Amygdala (tissue), 56 donors: ENCODE data around the gene NES.
A peak's percentile ranks its signal among the peaks of the same experiment; 100 is the strongest.

ENCODE experiments used
- DNase-seq, 56 donors: peaks; one replicate each; lab custom pipeline; 2025; lab: John Stamatoyannopoulos, UW

Gene NES

GRCh38 chr1:156682166-156682890 lies 5.1 kb upstream of the NES start:
- no peak for DNase-seq

DNA sequence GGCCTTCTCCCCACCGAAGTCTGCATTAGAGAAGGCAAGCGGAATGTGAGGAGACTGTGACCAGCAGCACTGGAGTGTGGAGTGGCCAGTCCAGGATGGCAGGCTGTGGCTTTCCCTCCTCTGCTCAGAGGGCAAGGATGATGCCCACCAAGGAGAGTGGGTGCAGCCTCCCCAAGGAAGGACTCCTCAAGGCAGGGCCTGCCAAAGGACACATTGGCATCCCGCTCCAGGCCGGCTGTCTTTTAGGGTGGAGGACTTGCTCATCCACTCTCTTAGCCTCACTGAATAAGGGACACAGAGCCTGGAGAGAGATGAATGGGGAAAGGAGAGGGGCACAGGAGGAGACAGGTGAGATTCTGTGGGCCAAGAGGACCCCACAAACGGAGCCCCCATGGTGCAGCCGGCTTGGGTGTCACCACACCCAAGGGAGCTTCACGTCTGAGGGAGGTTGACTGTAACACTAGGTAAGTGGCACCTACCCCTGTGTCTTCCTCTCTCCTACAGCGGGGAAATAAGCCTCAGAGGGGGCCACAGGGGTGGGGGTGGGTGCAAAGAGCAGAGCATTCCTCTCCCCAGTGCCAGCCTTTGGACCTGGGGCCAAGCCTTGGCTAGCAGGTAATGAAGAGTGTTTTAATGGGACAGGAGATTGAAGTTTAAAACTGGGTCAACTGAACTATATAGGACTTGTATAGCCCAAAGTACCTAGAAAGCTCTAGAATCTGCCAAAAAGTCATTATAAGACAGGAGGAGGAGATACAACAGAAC lies 4.2 kb upstream of the NES start:
- DNase-seq, result no peak

DNA sequence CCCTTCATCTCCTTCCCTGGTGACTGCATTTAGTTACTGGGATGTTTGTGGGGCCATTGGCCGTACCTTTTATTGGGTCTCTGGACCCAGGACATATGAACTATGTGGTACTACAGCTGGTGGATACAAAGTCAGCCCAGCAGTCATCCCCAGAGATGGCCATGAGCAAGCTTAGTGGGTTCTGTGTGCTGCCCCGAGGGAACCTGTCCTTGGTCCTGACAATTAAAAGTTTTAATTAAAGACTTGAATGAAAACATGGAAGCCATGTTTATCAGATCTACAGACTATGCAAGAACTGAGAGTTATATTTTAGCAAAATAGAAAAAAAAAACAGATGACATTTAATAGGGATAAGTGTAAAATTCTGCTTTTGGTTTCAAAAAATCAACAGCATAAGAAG lies 2.8 kb upstream of the NES start:
- no peak for DNase-seq

DNA sequence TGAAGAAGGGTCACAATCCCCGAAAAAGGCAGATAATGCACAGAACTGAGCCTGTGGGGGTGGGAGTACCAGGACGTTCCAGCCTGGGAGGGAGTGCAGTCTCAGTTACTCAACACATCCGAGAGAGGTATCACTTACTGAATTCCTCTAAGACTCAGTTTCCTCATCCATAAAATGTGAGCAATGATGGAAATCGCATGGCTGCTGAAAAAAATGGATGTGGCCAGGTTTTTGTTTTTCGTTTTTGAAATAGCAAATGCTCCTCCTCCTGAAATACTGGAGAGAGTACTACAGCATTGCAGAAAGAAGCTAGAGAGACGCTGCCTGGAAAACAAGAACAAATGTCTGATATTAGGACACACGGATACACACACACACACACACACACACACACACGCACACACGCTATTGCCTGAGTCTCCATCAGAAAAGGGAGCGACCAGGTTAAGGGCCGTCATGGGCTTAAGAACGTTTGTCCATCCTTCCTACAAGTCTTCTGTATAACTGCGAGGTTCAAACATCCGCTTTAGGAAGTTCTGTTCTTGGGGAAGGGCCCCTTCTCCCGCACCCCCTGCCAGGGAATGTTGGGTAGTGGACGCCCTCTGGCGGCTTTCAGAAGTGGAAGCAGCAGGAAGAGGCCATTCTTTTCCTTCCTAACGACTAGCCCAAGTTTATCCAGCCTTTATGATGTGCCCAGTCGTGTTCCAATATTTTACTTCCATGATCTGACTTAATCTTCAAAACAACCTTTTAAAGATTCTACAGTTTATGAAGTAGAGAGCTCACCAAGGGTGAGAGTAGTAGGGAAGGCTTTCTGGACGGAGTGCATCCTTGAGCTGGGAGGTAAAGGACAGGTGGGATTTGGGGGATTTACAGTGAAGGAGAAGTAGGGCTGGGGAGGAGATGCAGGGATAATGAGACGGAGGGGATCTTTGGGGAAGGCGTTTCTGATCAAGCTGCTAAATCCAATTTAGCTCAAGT lies 699 bp upstream of the NES start:
- DNase-seq, result peak in 44 of 56 donors; percentile 15 to 80 (median 53)

DNA sequence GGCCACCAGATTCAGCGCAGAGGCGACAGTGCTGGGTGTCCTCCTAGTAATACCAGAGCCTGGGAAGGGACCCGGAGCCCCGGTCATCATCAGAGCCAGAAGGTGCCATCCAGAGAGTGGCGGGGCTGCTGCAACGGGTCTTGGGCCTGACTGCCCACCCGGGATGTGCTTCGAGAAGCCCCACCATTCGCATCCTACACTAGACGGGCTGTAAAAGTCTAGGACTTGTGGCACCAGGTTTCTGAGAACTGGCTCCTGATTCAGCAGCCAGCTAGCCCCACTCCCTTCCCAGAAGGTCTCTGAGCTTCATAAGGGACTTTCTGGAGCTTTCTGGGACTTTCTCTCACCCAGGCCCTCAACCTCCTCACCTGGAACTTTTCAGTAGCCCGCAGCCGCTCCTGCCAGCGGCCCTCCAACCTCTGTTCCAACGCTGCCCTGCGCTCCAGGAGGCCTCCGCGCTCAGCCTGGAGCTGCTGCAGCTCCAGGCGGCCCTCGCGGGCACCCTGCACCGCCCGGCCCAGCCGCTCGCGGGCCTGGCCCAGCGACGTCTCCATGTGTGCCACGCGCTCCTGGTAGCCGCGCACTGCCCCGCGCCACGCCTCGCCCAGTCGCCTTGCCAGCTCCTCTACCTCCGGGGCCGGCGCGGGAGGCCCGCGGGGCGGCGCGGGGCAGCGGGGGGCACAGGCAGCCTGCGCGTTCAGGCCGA lies 940 bp downstream of the NES start:
- peak in 2 of 56 donors; percentile 30 to 31 for DNase-seq

GRCh38 chr1:156675210-156676113 lies 1.7 kb downstream of the NES start:
- peak in 4 of 56 donors; percentile 17 to 42 (median 19) for DNase-seq

DNA sequence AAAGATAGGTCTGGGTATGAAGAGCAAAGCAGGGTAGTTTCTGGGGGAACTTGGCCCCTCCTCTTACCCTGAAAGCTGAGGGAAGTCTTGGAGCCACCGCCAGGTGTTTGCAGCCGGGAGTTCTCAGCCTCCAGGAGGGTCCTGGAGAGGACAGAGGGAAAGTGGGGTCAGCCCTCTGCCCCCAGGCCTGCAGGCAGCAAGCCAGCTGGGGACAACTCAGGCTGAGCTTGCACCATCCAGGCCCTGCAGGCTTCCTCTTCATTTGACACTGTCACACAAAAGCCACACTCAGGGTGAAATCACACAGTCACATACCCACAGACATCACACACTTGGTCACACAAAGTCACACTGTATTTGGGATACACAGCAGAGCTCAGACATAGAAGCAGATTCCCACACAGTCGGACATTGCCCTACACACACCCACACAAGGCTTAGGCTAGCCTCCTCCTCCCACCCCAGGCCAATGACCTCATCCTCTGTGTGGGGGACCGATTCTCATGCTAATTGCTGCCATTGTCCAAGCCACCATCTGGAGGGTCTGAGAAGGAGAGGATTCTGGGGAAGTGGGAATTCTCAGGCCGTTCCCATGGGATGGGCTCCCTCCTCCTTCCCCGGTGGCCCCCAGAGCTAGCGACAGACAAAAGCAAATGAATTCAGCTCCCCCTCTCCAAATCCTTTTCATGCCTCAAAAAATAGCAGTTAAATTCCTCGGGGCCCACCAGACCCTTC lies 3.7 kb downstream of the NES start:
- DNase-seq, result peak in 31 of 56 donors; percentile 13 to 85 (median 38)

DNA sequence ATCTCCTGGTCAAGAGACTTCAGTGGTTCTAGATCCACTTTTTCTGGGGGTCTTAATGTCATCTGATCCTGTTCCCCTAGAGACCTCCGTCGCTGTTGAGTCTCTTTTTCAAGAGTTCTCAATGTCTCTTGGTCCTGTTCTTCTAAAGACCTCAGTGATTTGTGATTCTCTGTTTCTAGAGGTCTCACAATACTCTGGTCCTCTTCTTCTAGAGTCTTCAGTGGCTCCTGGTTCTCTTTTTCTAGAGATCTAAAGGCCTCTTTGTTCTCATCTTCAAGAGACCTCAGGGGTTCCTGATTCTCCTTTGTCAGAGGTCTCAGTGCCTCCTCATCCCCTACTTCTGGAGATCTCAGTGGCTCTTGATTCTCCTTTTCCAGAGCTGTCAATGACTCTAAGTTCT lies 5.4 kb downstream of the NES start:
- no peak for DNase-seq

DNA sequence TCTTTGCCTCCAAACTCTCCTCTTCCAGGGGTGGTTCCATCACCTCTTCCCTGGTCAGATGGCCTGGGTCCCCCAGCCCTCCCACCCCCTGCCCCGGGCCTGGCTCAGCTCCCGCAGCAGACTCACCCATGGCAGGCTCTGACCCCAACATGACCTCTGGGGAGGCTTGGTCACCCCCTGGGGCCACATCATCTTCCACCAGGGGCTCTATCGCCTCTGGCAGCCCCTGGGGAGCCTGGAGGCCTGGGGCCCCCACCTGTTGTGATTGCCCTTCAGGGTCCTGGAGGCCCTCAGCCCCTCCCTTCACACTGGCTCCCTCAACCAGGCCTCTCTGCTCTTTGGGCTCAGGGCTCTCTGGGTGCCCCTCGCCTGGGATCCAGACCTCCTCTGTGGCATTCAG lies 6.4 kb downstream of the NES start:
- DNase-seq, result no peak

DNA sequence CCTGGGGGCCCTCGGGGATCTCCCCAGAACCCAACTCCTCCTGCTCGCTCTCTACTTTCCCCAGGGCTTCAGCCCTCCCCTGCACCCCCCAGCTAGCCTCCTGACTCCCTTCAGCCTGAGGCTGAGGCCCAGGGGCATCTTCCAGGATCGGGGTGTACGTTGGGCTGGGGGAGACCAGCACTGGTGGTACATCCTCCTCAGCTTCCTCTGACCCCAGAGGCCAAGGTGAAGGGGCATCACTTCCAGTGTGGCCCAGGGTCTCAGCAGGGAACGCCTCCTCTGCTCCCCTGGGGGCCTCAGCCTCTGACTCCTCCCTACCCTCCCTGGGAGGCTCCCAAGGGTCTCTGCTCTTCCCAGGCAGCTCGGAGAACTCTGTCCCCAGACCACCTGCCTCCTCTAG lies 6.8 kb downstream of the NES start:
- no peak for DNase-seq

DNA sequence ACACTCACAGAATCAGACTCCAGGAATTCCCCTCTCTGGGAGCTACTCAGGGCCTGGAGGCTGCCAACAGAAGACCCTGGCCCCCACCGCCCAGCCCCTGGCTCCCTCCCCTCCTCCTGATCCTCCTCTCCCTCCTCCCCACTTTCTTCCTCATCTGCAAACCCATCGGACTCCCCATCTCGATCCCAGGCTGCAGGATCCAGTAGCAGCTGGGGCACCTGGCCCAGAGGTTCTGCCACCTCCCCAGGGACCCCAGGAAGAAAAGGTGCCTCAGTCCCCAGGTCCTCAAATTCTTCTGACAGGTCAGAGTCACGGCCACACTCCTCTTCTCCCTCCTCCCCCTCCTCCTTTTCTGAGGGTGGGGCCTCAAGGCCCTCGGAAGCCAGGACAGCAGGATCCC lies 7.4 kb downstream of the NES start:
- no peak for DNase-seq

- no peak for DNase-seq
Observed at GRCh38 chr1:156668801-156669637, 8.2 kb downstream of the NES start.

DNA sequence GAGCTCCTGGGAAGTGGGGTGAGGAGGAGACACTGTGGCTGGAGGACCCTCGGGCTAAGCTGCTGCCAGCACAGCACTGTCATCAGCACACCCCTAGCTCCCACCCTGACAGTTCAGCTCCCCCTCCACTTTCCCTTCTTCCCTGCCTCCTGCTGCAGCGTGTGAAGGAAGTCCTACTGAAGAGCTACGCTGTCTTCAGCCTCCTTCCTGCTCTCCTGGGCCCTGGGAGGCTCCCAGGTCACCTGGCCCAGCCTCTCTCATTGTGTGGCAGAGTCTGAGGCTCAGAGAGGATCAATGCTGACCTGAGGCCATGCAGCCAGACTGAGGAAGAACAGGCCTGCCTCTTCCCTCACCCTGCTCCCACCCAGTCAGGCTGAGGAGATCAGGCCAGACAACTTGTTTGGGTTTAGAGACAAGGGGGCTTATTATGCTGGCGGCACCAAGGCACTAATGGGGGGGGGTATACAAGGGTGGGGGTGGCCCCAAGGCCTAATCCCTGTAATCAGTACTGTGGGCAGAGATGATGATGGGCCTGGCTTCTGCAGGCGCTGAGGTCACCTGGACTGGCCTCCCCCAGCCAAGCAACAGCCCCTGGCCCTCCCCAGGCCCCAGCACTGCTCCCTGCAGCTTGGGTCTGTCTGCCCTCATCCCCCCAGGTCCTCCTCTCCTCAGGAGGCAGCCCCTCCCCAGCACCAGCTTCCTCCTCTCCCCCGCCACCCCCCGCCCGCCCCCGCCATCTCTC lies 9.1 kb downstream of the NES start:
- no peak for DNase-seq

DNA sequence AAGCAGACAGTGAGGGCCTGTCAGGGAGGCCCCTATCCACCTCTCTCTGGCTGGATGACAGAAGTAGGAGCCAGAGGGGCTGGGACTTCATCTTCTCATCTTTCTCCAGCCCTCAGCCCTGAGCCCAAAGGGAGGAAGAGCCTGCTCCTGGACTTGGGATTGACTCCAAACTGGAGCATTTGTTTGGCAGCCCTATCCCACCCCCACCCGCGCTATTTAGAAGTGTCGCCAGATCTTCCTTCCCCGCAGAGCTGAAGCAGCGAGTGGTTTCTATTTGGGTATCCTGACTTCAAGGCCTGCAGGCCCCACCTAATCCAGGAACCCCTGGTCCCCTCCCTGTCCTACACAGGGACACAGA lies 9.6 kb downstream of the NES start:
- peak in 9 of 56 donors; percentile 9 to 38 (median 21) for DNase-seq

GRCh38 chr1:156666862-156667609 lies 10.2 kb downstream of the NES start:
- no peak for DNase-seq

DNA sequence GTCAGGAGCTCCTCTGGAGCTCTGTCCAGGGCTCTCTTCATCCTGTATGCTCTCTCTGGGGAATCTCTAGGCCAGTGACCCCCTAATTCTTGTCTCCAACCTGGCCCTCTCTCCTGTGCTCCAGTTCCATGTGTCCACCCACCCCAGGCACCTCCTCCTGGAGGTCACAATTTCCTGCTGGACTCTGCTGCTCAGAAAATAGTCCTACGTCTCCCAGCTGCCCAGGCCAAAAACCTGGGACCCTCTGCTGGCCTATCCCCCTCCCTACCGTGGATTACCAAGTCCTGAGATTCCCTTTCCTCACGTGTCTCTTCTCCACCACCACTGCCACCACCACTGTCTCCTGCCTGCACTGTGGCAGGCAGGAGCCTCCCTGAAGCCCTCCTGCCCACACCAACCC lies 11.7 kb downstream of the NES start:
- DNase-seq, result no peak
